ENCODE data around the gene TRIM26. TPM values are rescaled to one million over a fixed set of nuclear protein-coding genes. Genes with fewer than 3 reads are reported as not detected.

The TRIM26 gene
- total and polyA plus RNA-seq, 2 of the 13 experiments (the other 11 are each of a cell fraction or from before 2014, with no cell fraction given), result 27.1 to 38.7 TPM

DNA sequence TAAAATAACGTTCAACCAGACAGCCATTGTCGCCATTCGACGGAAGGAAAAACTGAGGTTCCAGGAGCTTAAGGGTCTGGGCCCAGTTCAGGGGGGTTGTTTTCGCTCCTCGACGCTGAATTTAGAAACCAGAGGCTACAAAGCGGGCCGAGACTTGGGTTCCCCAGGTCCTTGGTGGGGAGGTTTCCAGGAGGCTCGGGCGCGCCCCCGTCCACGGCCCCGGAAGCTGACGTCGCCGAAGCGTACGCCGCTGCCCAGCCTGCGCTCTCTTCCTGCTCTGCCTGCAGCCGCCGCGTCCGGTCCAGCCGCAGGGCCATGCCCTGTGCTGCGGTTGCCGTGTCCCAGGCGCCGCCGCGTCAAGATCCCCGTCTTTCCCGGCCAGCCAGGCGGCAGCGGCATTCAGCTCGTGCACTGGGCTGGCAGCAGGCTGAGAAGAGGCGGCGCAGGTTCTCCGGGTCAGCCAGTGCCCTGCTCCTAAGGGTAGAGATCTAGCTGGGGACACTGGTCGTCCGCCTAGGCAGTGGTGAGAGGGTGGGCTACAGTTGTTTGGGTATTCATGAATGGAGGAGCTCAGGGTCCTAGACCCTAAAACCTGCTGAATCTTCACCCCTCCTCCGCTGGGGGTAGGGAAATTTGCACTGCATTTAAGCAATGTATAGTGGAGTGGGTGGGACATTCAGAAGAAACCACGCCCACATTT, 901 bp upstream of the TRIM26 start (continued):
- TF ChIP-seq, protein P1, sequence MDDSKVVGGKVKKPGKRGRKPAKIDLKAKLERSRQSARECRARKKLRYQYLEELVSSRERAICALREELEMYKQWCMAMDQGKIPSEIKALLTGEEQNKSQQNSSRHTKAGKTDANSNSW (CRISPR knock-in tag; IDR thresholded peaks at IDR 0.05; ENCODE audit: borderline replicate concordance), result no peak; the same call in none of the 2 replicates
- no peak for TF ChIP-seq EHMT2 (IDR thresholded peaks at IDR 0.05; ENCODE audit: borderline replicate concordance, low read depth, low read length)
- TF ChIP-seq AGO2 (optimal IDR thresholded peaks at IDR 0.05; ENCODE audit: low read depth, low read length), result peak; percentile 74
- TF ChIP-seq GZF1 (CRISPR knock-in tag; IDR thresholded peaks at IDR 0.05), result peak; percentile 89; the same call in 1 of the 2 replicates
- TF ChIP-seq ELF3 (CRISPR knock-in tag; IDR thresholded peaks at IDR 0.05), result peak; percentile 92
- TF ChIP-seq NCOA2 (CRISPR knock-in tag; IDR thresholded peaks at IDR 0.05), result no peak
- TF ChIP-seq MAFF (IDR thresholded peaks at IDR 0.05; ENCODE audit: low read depth, low read length), result no peak
- TF ChIP-seq ZSCAN21 (CRISPR knock-in tag; IDR thresholded peaks at IDR 0.05; ENCODE audit: borderline replicate concordance), result peak; percentile 79; the same call in 1 of the 2 replicates
- peak; percentile 89; the same call in 1 of the 2 replicates for TF ChIP-seq KDM3A (CRISPR knock-in tag; IDR thresholded peaks at IDR 0.05; ENCODE audit: low read depth)
- TF ChIP-seq ZNF337 (CRISPR knock-in tag; IDR thresholded peaks at IDR 0.05; ENCODE audit: borderline replicate concordance, low read depth), result no peak
- TF ChIP-seq, protein P2, sequence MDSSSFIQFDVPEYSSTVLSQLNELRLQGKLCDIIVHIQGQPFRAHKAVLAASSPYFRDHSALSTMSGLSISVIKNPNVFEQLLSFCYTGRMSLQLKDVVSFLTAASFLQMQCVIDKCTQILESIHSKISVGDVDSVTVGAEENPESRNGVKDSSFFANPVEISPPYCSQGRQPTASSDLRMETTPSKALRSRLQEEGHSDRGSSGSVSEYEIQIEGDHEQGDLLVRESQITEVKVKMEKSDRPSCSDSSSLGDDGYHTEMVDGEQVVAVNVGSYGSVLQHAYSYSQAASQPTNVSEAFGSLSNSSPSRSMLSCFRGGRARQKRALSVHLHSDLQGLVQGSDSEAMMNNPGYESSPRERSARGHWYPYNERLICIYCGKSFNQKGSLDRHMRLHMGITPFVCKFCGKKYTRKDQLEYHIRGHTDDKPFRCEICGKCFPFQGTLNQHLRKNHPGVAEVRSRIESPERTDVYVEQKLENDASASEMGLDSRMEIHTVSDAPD (CRISPR knock-in tag; IDR thresholded peaks at IDR 0.05), result 0 out of 2 replicates have a peak, but pooled peaks have one; percentile 23
- no peak for TF ChIP-seq REPIN1 (CRISPR knock-in tag; IDR thresholded peaks at IDR 0.05; ENCODE audit: borderline replicate concordance, low read depth)
- TF ChIP-seq, protein P3, sequence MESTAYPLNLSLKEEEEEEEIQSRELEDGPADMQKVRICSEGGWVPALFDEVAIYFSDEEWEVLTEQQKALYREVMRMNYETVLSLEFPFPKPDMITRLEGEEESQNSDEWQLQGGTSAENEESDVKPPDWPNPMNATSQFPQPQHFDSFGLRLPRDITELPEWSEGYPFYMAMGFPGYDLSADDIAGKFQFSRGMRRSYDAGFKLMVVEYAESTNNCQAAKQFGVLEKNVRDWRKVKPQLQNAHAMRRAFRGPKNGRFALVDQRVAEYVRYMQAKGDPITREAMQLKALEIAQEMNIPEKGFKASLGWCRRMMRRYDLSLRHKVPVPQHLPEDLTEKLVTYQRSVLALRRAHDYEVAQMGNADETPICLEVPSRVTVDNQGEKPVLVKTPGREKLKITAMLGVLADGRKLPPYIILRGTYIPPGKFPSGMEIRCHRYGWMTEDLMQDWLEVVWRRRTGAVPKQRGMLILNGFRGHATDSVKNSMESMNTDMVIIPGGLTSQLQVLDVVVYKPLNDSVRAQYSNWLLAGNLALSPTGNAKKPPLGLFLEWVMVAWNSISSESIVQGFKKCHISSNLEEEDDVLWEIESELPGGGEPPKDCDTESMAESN (CRISPR knock-in tag; conservative IDR thresholded peaks at IDR 0.05), result peak; percentile 89
- no peak; the same call in 1 of the 2 replicates for TF ChIP-seq ZNF296 (CRISPR knock-in tag; conservative IDR thresholded peaks at IDR 0.05)
- peak; percentile 87 for TF ChIP-seq ZNF563 (CRISPR knock-in tag; IDR thresholded peaks at IDR 0.05)
- TF ChIP-seq, protein P4, sequence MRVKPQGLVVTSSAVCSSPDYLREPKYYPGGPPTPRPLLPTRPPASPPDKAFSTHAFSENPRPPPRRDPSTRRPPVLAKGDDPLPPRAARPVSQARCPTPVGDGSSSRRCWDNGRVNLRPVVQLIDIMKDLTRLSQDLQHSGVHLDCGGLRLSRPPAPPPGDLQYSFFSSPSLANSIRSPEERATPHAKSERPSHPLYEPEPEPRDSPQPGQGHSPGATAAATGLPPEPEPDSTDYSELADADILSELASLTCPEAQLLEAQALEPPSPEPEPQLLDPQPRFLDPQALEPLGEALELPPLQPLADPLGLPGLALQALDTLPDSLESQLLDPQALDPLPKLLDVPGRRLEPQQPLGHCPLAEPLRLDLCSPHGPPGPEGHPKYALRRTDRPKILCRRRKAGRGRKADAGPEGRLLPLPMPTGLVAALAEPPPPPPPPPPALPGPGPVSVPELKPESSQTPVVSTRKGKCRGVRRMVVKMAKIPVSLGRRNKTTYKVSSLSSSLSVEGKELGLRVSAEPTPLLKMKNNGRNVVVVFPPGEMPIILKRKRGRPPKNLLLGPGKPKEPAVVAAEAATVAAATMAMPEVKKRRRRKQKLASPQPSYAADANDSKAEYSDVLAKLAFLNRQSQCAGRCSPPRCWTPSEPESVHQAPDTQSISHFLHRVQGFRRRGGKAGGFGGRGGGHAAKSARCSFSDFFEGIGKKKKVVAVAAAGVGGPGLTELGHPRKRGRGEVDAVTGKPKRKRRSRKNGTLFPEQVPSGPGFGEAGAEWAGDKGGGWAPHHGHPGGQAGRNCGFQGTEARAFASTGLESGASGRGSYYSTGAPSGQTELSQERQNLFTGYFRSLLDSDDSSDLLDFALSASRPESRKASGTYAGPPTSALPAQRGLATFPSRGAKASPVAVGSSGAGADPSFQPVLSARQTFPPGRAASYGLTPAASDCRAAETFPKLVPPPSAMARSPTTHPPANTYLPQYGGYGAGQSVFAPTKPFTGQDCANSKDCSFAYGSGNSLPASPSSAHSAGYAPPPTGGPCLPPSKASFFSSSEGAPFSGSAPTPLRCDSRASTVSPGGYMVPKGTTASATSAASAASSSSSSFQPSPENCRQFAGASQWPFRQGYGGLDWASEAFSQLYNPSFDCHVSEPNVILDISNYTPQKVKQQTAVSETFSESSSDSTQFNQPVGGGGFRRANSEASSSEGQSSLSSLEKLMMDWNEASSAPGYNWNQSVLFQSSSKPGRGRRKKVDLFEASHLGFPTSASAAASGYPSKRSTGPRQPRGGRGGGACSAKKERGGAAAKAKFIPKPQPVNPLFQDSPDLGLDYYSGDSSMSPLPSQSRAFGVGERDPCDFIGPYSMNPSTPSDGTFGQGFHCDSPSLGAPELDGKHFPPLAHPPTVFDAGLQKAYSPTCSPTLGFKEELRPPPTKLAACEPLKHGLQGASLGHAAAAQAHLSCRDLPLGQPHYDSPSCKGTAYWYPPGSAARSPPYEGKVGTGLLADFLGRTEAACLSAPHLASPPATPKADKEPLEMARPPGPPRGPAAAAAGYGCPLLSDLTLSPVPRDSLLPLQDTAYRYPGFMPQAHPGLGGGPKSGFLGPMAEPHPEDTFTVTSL (CRISPR knock-in tag; IDR thresholded peaks at IDR 0.05; ENCODE audit: borderline replicate concordance), result no peak
- TF ChIP-seq, protein P5, sequence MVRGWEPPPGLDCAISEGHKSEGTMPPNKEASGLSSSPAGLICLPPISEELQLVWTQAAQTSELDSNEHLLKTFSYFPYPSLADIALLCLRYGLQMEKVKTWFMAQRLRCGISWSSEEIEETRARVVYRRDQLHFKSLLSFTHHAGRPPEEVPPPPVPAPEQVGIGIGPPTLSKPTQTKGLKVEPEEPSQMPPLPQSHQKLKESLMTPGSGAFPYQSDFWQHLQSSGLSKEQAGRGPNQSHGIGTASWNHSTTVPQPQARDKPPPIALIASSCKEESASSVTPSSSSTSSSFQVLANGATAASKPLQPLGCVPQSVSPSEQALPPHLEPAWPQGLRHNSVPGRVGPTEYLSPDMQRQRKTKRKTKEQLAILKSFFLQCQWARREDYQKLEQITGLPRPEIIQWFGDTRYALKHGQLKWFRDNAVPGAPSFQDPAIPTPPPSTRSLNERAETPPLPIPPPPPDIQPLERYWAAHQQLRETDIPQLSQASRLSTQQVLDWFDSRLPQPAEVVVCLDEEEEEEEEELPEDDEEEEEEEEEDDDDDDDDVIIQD (CRISPR knock-in tag; IDR thresholded peaks at IDR 0.05; ENCODE audit: low read depth), result no peak
- peak; percentile 49; the same call in 1 of the 2 replicates for TF ChIP-seq MTF1 (CRISPR knock-in tag; IDR thresholded peaks at IDR 0.05)
